ENCODE data around the gene C1QC.

The C1QC gene

GRCh38 chr1:22641906-22642636 lies 1.4 kb upstream of the C1QC start:
- H3K4me3 ChIP-seq (ENCODE audit: control insufficient read depth, low read depth, low read length): no peak overlapping the region
- DNase-seq (ENCODE audit: low read depth): peak; percentile 37
- peak; percentile 72 for TF ChIP-seq CTCF (conservative IDR thresholded peaks at IDR 0.05; ENCODE audit: control insufficient read depth, insufficient read depth, low read depth, low read length)

- no peak overlapping the region for H3K4me3 ChIP-seq (ENCODE audit: control insufficient read depth, low read depth, low read length)
- TF ChIP-seq CTCF (conservative IDR thresholded peaks at IDR 0.05; ENCODE audit: control insufficient read depth, insufficient read depth, low read depth, low read length): no peak
- no peak for DNase-seq (ENCODE audit: low read depth)
These were observed 495 bp downstream of the C1QC start for GRCh38 chr1:22643928-22644327.

GRCh38 chr1:22645931-22646330 lies 2.5 kb downstream of the C1QC start:
- no peak for DNase-seq (ENCODE audit: low read depth)
- H3K4me3 ChIP-seq (ENCODE audit: control insufficient read depth, low read depth, low read length): no peak overlapping the region
- no peak for TF ChIP-seq CTCF (conservative IDR thresholded peaks at IDR 0.05; ENCODE audit: control insufficient read depth, insufficient read depth, low read depth, low read length)

- no peak for DNase-seq (ENCODE audit: low read depth)
- no peak overlapping the region for H3K4me3 ChIP-seq (ENCODE audit: control insufficient read depth, low read depth, low read length)
These were observed 3.0 kb downstream of the C1QC start for GRCh38 chr1:22646384-22646783.

GRCh38 chr1:22650089-22650693 lies 6.8 kb downstream of the C1QC start:
- DNase-seq (ENCODE audit: low read depth): no peak
- H3K4me3 ChIP-seq (ENCODE audit: control insufficient read depth, low read depth, low read length): no peak overlapping the region
- TF ChIP-seq CTCF (conservative IDR thresholded peaks at IDR 0.05; ENCODE audit: control insufficient read depth, insufficient read depth, low read depth, low read length): no peak

More at GRCh38 chr1:22646384-22646783, 3.0 kb downstream of the C1QC start:
- no peak for TF ChIP-seq CTCF (conservative IDR thresholded peaks at IDR 0.05; ENCODE audit: control insufficient read depth, insufficient read depth, low read depth, low read length)

- TF ChIP-seq CTCF (conservative IDR thresholded peaks at IDR 0.05; ENCODE audit: control insufficient read depth, insufficient read depth, low read depth, low read length): no peak
- no peak for DNase-seq (ENCODE audit: low read depth)
- H3K4me3 ChIP-seq (ENCODE audit: control insufficient read depth, low read depth, low read length): no peak overlapping the region
These were observed 8.8 kb downstream of the C1QC start for GRCh38 chr1:22651941-22652856.

All from fibroblast of mammary gland (primary cell).